ENCODE results near the gene PHIP.

PHIP gene

GRCh38 chr6:79070206-79070825 is 7.7 kb downstream of the PHIP start:
- no peak for DNase-seq (ENCODE audit: low spot score)

- no peak for DNase-seq (ENCODE audit: low spot score)
These were observed 11.2 kb downstream of the PHIP start for GRCh38 chr6:79066828-79067227.

GRCh38 chr6:79066330-79066729 is 11.7 kb downstream of the PHIP start:
- DNase-seq (ENCODE audit: low spot score) = no peak

- DNase-seq (ENCODE audit: low spot score) = no peak
These were observed 12.8 kb downstream of the PHIP start for GRCh38 chr6:79065232-79065631.

- no peak for DNase-seq (ENCODE audit: low spot score)
These were observed 13.4 kb downstream of the PHIP start for GRCh38 chr6:79064635-79065034.

GRCh38 chr6:79062708-79063107 is 15.3 kb downstream of the PHIP start:
- DNase-seq (ENCODE audit: low spot score) = peak; percentile 51

GRCh38 chr6:79057746-79058145 is 20.3 kb downstream of the PHIP start:
- DNase-seq (ENCODE audit: low spot score) = no peak

GRCh38 chr6:79056226-79056625 is 21.8 kb downstream of the PHIP start:
- no peak for DNase-seq (ENCODE audit: low spot score)

GRCh38 chr6:79048611-79049010 is 29.4 kb downstream of the PHIP start:
- DNase-seq (ENCODE audit: low spot score) = peak; percentile 31

GRCh38 chr6:79047072-79047471 is 31.0 kb downstream of the PHIP start:
- DNase-seq (ENCODE audit: low spot score) = no peak

- no peak for DNase-seq (ENCODE audit: low spot score)
These were observed 32.1 kb downstream of the PHIP start for GRCh38 chr6:79045966-79046365.

GRCh38 chr6:79042799-79043126 is 35.3 kb downstream of the PHIP start:
- DNase-seq (ENCODE audit: low spot score) = no peak

- DNase-seq (ENCODE audit: low spot score) = no peak
These were observed 35.8 kb downstream of the PHIP start for GRCh38 chr6:79042088-79042798.

GRCh38 chr6:79040083-79040482 is 38.0 kb downstream of the PHIP start:
- DNase-seq (ENCODE audit: low spot score) = no peak

GRCh38 chr6:79038061-79038460 is 40.0 kb downstream of the PHIP start:
- DNase-seq (ENCODE audit: low spot score) = no peak

- no peak for DNase-seq (ENCODE audit: low spot score)
These were observed 43.2 kb downstream of the PHIP start for GRCh38 chr6:79034865-79035264.

- no peak for DNase-seq (ENCODE audit: low spot score)
These were observed 44.8 kb downstream of the PHIP start for GRCh38 chr6:79033279-79033678.

GRCh38 chr6:79031821-79032590 is 46.0 kb downstream of the PHIP start:
- no peak for DNase-seq (ENCODE audit: low spot score)

- no peak for DNase-seq (ENCODE audit: low spot score)
These were observed 47.5 kb downstream of the PHIP start for GRCh38 chr6:79030511-79030910.

- no peak for DNase-seq (ENCODE audit: low spot score)
These were observed 48.0 kb downstream of the PHIP start for GRCh38 chr6:79030023-79030422.

GRCh38 chr6:79028641-79029314 is 49.3 kb downstream of the PHIP start:
- DNase-seq (ENCODE audit: low spot score) = no peak

GRCh38 chr6:79011940-79012339 is 66.1 kb downstream of the PHIP start:
- no peak for DNase-seq (ENCODE audit: low spot score)

- DNase-seq (ENCODE audit: low spot score) = no peak
These were observed 67.6 kb downstream of the PHIP start for GRCh38 chr6:79010422-79010821.

Data from cerebellar cortex (tissue), 1 donor.